Esophagus squamous epithelium (tissue), 4 donors: Measurements from ENCODE around the gene DENND2C.

ENCODE experiments used
- CTCF ChIP-seq, 6 experiments: fragments of 450-650 bp in 4 of 6; fragments of 200-600 bp in 2 of 6; sonication (generic) in 2 of 6; IDR thresholded peaks; one replicate each; pipeline ENCODE4 v1.5.1; 2016 to 2019; ENCODE audit warnings: antibody characterized with exemption in 6 of 6, mild to moderate bottlenecking in 4 of 6, moderate library complexity in 4 of 6
- POLR2A ChIP-seq, 4 donors: fragments of 450-650 bp; IDR thresholded peaks; one replicate each; pipeline ENCODE4 v1.6.1; 2017; ENCODE audit warnings: antibody characterized with exemption in 4 of 4, mild to moderate bottlenecking in 4 of 4, moderate library complexity in 3 of 4

GRCh38 chr1:114536043-114536442, 133.8 kb downstream of the DENND2C start:
- TF ChIP-seq CTCF (IDR thresholded peaks at IDR 0.05) (no peak), POLR2A (IDR thresholded peaks at IDR 0.05) (no peak)
